CD8-positive, alpha-beta memory T cell (primary cell): Measurements from ENCODE around the gene CENPO. TPM values are rescaled to one million over a fixed set of nuclear protein-coding genes. Genes with fewer than 3 reads are reported as not detected.

Source experiments
- CTCF ChIA-PET: fragments of 350-600 bp; sonication (Branson Sonifier 250); formaldehyde crosslinking; loops from one replicate; lab custom pipeline; 2021; ENCODE audit warnings: antibody characterized with exemption; lab: Charles Lee
- POLR2A ChIA-PET: fragments of 350-600 bp; sonication (Branson Sonifier 250); formaldehyde crosslinking; loops from one replicate; lab custom pipeline; 2021; ENCODE audit warnings: antibody characterized with exemption; lab: Charles Lee
- DNase-seq, 5 donors: peaks; one replicate each; pipeline versions ENCODE4 v3.0.0 to v3.0.0-alpha.2; 2020 to 2022; ENCODE audit warnings: mixed read lengths in 1 of 5
- H3K27ac ChIP-seq: one replicate; pipeline ENCODE4 v1.7.0; 2013; ENCODE audit warnings: low read depth, mild to moderate bottlenecking, low read length, moderate library complexity
- H3K27me3 ChIP-seq: 2 replicates; pipeline ENCODE4 v1.7.0; 2013; ENCODE audit warnings: low read length, mild to moderate bottlenecking; ENCODE audit not compliant: insufficient read depth, poor library complexity, severe bottlenecking
- H3K36me3 ChIP-seq: 2 replicates; pipeline ENCODE4 v1.7.0; 2013; ENCODE audit warnings: mild to moderate bottlenecking, low read length, moderate library complexity; ENCODE audit not compliant: insufficient read depth
- H3K4me1 ChIP-seq: 2 replicates; pipeline ENCODE4 v1.7.0; 2013; ENCODE audit warnings: mild to moderate bottlenecking, low read length, moderate library complexity; ENCODE audit not compliant: insufficient read depth
- H3K4me3 ChIP-seq: 2 replicates; pipeline ENCODE4 v1.7.0; 2013; ENCODE audit warnings: mild to moderate bottlenecking, low read length
- H3K9me3 ChIP-seq: 2 replicates; pipeline ENCODE4 v1.7.0; 2013; ENCODE audit warnings: mild to moderate bottlenecking, low read length
- H3K27ac Mint-ChIP-seq, 8 donors: one replicate each; pipeline ENCODE4 v1.8.0; 2020 to 2021; ENCODE audit warnings: mixed read lengths in 8 of 8, mild to moderate bottlenecking in 6 of 8, inconsistent platforms in 3 of 8, moderate library complexity in 3 of 8
- H3K27me3 Mint-ChIP-seq, 2 donors: one replicate each; pipeline ENCODE4 v1.8.0; 2020 to 2021; ENCODE audit warnings: mixed read lengths in 2 of 2, mild to moderate bottlenecking in 1 of 2, moderate library complexity in 1 of 2
- H3K36me3 Mint-ChIP-seq, 3 donors: one replicate each; pipeline ENCODE4 v1.8.0; 2020 to 2021; ENCODE audit warnings: mixed read lengths in 3 of 3, inconsistent platforms in 1 of 3, mild to moderate bottlenecking in 1 of 3
- H3K4me1 Mint-ChIP-seq, 3 donors: one replicate each; pipeline ENCODE4 v1.8.0; 2020 to 2021; ENCODE audit warnings: mixed read lengths in 3 of 3, inconsistent platforms in 1 of 3, mild to moderate bottlenecking in 1 of 3
- H3K4me3 Mint-ChIP-seq, 7 donors: one replicate each; pipeline ENCODE4 v1.8.0; 2020 to 2021; ENCODE audit warnings: mixed read lengths in 7 of 7, mild to moderate bottlenecking in 6 of 7, moderate library complexity in 4 of 7, inconsistent platforms in 2 of 7
- H3K9me3 Mint-ChIP-seq, 5 donors: one replicate each; pipeline ENCODE4 v1.8.0; 2020 to 2022; ENCODE audit warnings: mixed read lengths in 5 of 5, mild to moderate bottlenecking in 3 of 5, moderate library complexity in 2 of 5, inconsistent platforms in 1 of 5
- polyA plus RNA-seq: library from polyadenylated mRNA; unstranded; fragments of 300-500 nt; fragmentation: Illumina TruSeq; gene quantifications from one replicate; pipeline ENCODE4 v1.2.3, GENCODE V29; 2021
- total RNA-seq, 2 experiments: library from RNA; stranded (reverse); gene quantifications; one replicate each; pipeline ENCODE4 v1.2.3, GENCODE V29; 2021

CENPO gene
- total and polyA plus RNA-seq, 3 experiments from 2014 or later: 4.2 to 51.7 (median 43.0) TPM

DNA sequence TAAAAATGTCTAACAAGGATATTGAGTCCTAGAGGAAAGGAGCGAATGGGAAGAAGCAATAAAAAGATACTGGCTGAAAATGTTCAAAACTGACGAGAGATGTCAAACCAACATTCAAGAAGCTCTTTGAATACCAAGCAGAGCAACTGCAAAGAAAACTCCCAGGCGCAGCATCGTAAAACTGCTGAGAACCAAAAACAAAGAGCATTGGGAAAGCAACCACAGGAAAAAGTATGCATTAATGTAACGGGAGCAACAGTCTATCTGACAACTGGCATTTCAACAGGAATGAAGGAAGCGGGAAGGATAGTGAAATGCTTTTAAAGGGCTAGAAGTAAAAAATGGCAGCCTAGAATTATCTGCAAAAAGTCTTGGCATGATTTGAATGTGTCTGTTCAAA, 73.7 kb downstream of the CENPO start:
- Mint-ChIP-seq H3K27ac (peak overlapping the region in 2 of 8 donors; percentile 13 to 20), H3K4me1 (peaks cover 2 to 14% (median 7%) of the 10 kb centered on the region in 3 donors), H3K27me3 (no peaks in the 10 kb centered on the region), H3K4me3 (no peak overlapping the region), H3K9me3 (no peaks in the 10 kb centered on the region), H3K36me3 (peaks cover 0 to 13% (median 7%) of the 10 kb centered on the region in 3 donors)
- ChIA-PET CTCF (no interaction called here), POLR2A (interaction anchor here (0.5 kb wide), 1 partner anchor 648 kb away, joined by 3 read pairs; no protein-coding TSS in a partner anchor)
- Histone ChIP-seq H3K4me3 (no peak overlapping the region), H3K4me1 (no peaks in the 10 kb centered on the region), H3K27me3 (no peaks in the 10 kb centered on the region), H3K9me3 (no peaks in the 10 kb centered on the region), H3K36me3 (no peaks in the 10 kb centered on the region), H3K27ac (no peak overlapping the region)
- DNase-seq: no peak

DNA sequence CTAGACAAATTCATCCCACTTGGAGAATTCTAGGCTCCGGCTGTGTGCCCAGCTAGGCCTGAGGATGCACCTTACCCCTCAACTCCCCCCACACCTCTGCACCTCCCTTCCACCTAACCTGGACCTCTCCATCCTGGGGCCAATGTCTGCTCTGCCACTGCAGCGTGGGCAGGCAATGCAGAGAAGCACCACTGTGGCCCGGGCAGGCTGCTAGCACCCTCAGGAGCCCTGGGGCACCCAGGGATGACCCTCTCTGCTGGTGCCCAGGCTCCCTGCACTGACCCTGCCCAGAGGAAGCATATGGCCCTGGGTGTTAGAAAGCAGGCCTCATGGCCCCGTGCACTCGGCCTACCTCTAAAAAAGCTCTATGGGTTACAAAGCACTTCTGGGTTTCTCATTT, 77.2 kb downstream of the CENPO start:
- ChIA-PET CTCF (no interaction called here), POLR2A (no interaction called here)
- no peak for DNase-seq
- Mint-ChIP-seq H3K4me1 (peaks cover 2 to 14% (median 7%) of the 10 kb centered on the region in 3 donors), H3K4me3 (no peak overlapping the region), H3K27me3 (no peaks in the 10 kb centered on the region), H3K9me3 (no peaks in the 10 kb centered on the region), H3K36me3 (peaks cover 0 to 16% (median 7%) of the 10 kb centered on the region in 3 donors), H3K27ac (peak overlapping the region in 2 of 8 donors; percentile 50 to 72)
- H3K9me3 ChIP-seq: no peaks in the 10 kb centered on the region
- no peaks in the 10 kb centered on the region for H3K4me1 ChIP-seq
- H3K27ac ChIP-seq: no peak overlapping the region
- no peaks in the 10 kb centered on the region for H3K36me3 ChIP-seq
- no peaks in the 10 kb centered on the region for H3K27me3 ChIP-seq
- no peak overlapping the region for H3K4me3 ChIP-seq

DNA sequence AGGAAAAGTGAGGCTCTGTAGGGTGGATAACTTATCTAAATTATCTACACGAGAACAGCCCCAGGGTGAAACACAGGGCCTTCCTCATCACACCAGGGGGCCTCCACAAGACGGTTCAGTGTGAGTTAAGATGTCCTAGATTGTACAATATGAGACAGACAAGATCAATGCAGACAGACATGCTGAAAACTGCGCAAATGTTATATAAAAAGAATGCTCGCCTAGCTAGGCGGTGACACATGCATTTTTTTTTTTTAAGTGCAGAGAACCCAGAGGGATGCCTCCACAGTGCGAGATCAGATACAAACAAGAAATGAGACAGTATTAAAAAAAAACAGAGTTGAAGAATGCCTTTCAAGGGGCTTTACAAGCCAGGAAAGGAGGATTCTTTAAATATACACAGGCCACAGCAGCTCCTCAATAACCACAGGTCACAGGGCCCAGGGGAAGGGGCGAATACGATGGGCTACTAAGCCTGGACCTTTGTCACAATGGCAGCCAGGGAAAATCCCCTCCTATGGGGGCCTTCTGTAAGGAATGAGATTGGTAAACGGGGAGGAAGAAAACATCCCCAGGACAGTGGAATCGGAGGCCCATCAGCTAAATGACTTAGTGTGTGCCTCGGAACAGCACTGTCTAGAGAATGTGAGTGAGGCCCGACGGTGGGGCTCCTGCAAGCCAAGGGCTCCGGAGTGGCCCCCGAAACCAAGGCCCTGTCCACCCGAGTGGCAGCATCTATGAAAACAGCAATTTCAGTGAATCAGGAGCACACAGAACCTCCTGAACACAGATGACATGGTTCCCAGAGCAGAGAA, 77.9 kb downstream of the CENPO start:
- no peaks in the 10 kb centered on the region for H3K9me3 ChIP-seq
- H3K27ac ChIP-seq: no peak overlapping the region
- H3K9me3 Mint-ChIP-seq: no peaks in the 10 kb centered on the region
- H3K27ac Mint-ChIP-seq: peak overlapping the region in 1 of 8 donors; percentile 12
- H3K36me3 ChIP-seq: no peaks in the 10 kb centered on the region
- no peak overlapping the region for H3K4me3 ChIP-seq
- no peaks in the 10 kb centered on the region for H3K27me3 Mint-ChIP-seq
- ChIA-PET CTCF (no interaction called here), POLR2A (no interaction called here)
- H3K4me3 Mint-ChIP-seq: peak overlapping the region in 1 of 7 donors; percentile 54
- H3K27me3 ChIP-seq: no peaks in the 10 kb centered on the region
- DNase-seq: no peak
- H3K4me1 Mint-ChIP-seq: peaks cover 2 to 14% (median 7%) of the 10 kb centered on the region in 3 donors
- peaks cover 0 to 16% (median 7%) of the 10 kb centered on the region in 3 donors for H3K36me3 Mint-ChIP-seq
- no peaks in the 10 kb centered on the region for H3K4me1 ChIP-seq

DNA sequence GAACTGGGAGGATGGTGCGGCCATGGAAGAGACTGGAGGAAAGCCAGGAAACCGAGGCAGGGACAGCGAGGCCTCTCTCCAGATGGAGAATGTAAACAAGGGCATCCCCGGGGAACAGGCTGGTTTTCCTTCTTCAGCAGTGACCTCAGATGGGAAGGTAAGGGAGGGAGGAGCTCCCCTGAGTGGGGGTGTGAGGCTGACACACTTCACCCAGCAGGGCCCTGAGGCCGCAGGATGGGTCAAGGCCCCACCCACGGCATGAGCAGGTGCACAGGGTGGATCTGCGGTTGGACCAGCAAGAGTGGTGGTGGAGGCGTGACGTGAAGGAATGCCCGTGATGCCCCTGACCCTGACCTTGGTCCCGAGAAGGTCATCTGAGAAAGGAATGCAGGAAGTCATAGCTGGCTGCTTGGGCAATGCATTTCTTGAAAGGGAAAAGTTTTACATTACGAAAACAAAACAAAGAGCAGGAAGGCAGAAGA, 78.7 kb downstream of the CENPO start:
- Mint-ChIP-seq H3K4me1 (peaks cover 2 to 11% (median 6%) of the 10 kb centered on the region in 3 donors), H3K27ac (peak overlapping the region in 2 of 8 donors; percentile 2 to 37), H3K4me3 (no peak overlapping the region), H3K36me3 (peaks cover 0 to 16% (median 7%) of the 10 kb centered on the region in 3 donors), H3K27me3 (no peaks in the 10 kb centered on the region), H3K9me3 (no peaks in the 10 kb centered on the region)
- ChIA-PET CTCF (no interaction called here), POLR2A (no interaction called here)
- H3K36me3 ChIP-seq: no peaks in the 10 kb centered on the region
- H3K27me3 ChIP-seq: no peaks in the 10 kb centered on the region
- H3K4me1 ChIP-seq: no peaks in the 10 kb centered on the region
- no peaks in the 10 kb centered on the region for H3K9me3 ChIP-seq
- no peak overlapping the region for H3K4me3 ChIP-seq
- H3K27ac ChIP-seq: no peak overlapping the region
- DNase-seq: no peak

Other genes with a start within 250 kb of the CENPO start
- 10 to 100 TPM; 24.7 to 29.2 TPM for gene PTRHD1, start within 50 bp of the CENPO start, total RNA-seq
- gene PTRHD1, start within 50 bp of the CENPO start, polyA plus RNA-seq: 44.5 TPM
- gene ADCY3, start 126.8 kb downstream of the CENPO start, total RNA-seq: 10 to 100 TPM; 90.9 to 95.4 TPM
- gene ADCY3, start 126.8 kb downstream of the CENPO start, polyA plus RNA-seq: 8.8 TPM
- gene DNAJC27, start 178.5 kb downstream of the CENPO start, total RNA-seq: 1 to 10 TPM; 4.4 to 4.7 TPM
- gene DNAJC27, start 178.5 kb downstream of the CENPO start, polyA plus RNA-seq: 2.8 TPM
- gene EFR3B, start 248.7 kb downstream of the CENPO start, total RNA-seq: under 1 TPM; 0.20 to 0.27 TPM
- 0.16 TPM for gene EFR3B, start 248.7 kb downstream of the CENPO start, polyA plus RNA-seq